Mesenchymal stem cell (in vitro differentiated cells and primary cell): ENCODE measurements around the gene SPOUT1. TPM values are rescaled to one million over a fixed set of nuclear protein-coding genes. Genes with fewer than 3 reads are reported as not detected.
"Not testable (repeated sequence)": the region's sequence is repeated elsewhere in the genome, so short reads cannot be mapped to it uniquely, and the experiment has no call there.

Experiments used
- DNase-seq: peaks from one replicate; pipeline ENCODE4 v3.0.0-alpha.2; 2013
- H2AFZ ChIP-seq: one replicate; pipeline ENCODE4 v1.6.1; 2013; ENCODE audit warnings: low read depth, mild to moderate bottlenecking, control low read depth, inconsistent platforms, low read length, moderate library complexity
- H2AK5ac ChIP-seq: 2 replicates; pipeline ENCODE4 v1.6.1; 2013; ENCODE audit warnings: low read length, moderate library complexity, mild to moderate bottlenecking, inconsistent platforms; ENCODE audit not compliant: severe bottlenecking
- H2BK120ac ChIP-seq: one replicate; pipeline ENCODE4 v1.6.1; 2013; ENCODE audit warnings: low read depth, mild to moderate bottlenecking, inconsistent platforms, low read length, moderate library complexity
- H2BK12ac ChIP-seq, 2 experiments: one replicate each; pipeline ENCODE4 v1.6.1; 2013; ENCODE audit warnings: inconsistent platforms in 2 of 2, low read length in 2 of 2, mild to moderate bottlenecking in 2 of 2, moderate library complexity in 2 of 2, control low read depth in 1 of 2
- H2BK15ac ChIP-seq: one replicate; pipeline ENCODE4 v1.6.1; 2013; ENCODE audit warnings: mild to moderate bottlenecking, low read depth, inconsistent platforms; ENCODE audit not compliant: poor library complexity, severe bottlenecking
- H2BK5ac ChIP-seq: 2 replicates; pipeline ENCODE4 v1.6.1; 2013; ENCODE audit warnings: low read depth, mild to moderate bottlenecking, low read length, control low read depth, inconsistent platforms; ENCODE audit not compliant: poor library complexity, severe bottlenecking
- H3K14ac ChIP-seq, 2 experiments: one replicate each; pipeline ENCODE4 v1.6.1; 2013; ENCODE audit warnings: inconsistent platforms in 2 of 2, low read length in 2 of 2, control low read depth in 1 of 2, mild to moderate bottlenecking in 1 of 2, moderate library complexity in 1 of 2
- H3K18ac ChIP-seq, 2 experiments: one replicate each; pipeline ENCODE4 v1.6.1; 2013; ENCODE audit warnings: inconsistent platforms in 2 of 2, low read length in 2 of 2, control low read depth in 1 of 2, low read depth in 1 of 2, mild to moderate bottlenecking in 1 of 2
- H3K23ac ChIP-seq, 2 experiments: one replicate each; pipeline ENCODE4 v1.6.1; 2013; ENCODE audit warnings: inconsistent platforms in 2 of 2, low read length in 2 of 2, mild to moderate bottlenecking in 2 of 2, moderate library complexity in 2 of 2, control low read depth in 1 of 2
- H3K27ac ChIP-seq: 2 replicates; pipeline ENCODE4 v1.5.1; 2013; ENCODE audit warnings: mild to moderate bottlenecking, moderate library complexity, low read length, control low read depth, inconsistent platforms; ENCODE audit not compliant: poor library complexity, severe bottlenecking
- H3K27me3 ChIP-seq, 2 experiments: 2 replicates each; pipeline versions ENCODE4 v1.6.1 to v1.7.0; 2013; ENCODE audit warnings: low read length in 2 of 2, mild to moderate bottlenecking in 2 of 2, moderate library complexity in 2 of 2, control low read depth in 1 of 2, inconsistent platforms in 1 of 2; ENCODE audit not compliant: control insufficient read depth in 1 of 2, insufficient read depth in 1 of 2
- H3K36me3 ChIP-seq, 2 experiments: 2 replicates each; pipeline versions ENCODE4 v1.6.1 to v1.7.0; 2013; ENCODE audit warnings: low read length in 2 of 2, control low read depth in 1 of 2, inconsistent platforms in 1 of 2, low read depth in 1 of 2, mild to moderate bottlenecking in 1 of 2; ENCODE audit not compliant: insufficient read depth in 2 of 2, control insufficient read depth in 1 of 2
- H3K4ac ChIP-seq, 2 experiments: one replicate each; pipeline ENCODE4 v1.6.1; 2013; ENCODE audit warnings: inconsistent platforms in 2 of 2, low read length in 2 of 2, mild to moderate bottlenecking in 2 of 2, moderate library complexity in 2 of 2, control low read depth in 1 of 2, low read depth in 1 of 2
- H3K4me1 ChIP-seq: 2 replicates; pipeline ENCODE4 v1.6.1; 2013; ENCODE audit warnings: low read depth, low read length, control low read depth; ENCODE audit not compliant: control insufficient read depth, insufficient read depth
- H3K4me2 ChIP-seq: 2 replicates; pipeline ENCODE4 v1.6.1; 2013; ENCODE audit warnings: low read length, mild to moderate bottlenecking, inconsistent platforms; ENCODE audit not compliant: poor library complexity, severe bottlenecking
- H3K4me3 ChIP-seq, 2 experiments: 2 replicates each; pipeline versions ENCODE4 v1.5.1 to v1.7.0; 2013; ENCODE audit warnings: low read length in 2 of 2, mild to moderate bottlenecking in 2 of 2, control low read depth in 1 of 2, low read depth in 1 of 2; ENCODE audit not compliant: insufficient read depth in 1 of 2
- H3K79me1 ChIP-seq: replicated peaks from 2 replicates; pipeline ENCODE4 v1.6.1; 2013; ENCODE audit warnings: mild to moderate bottlenecking, control low read depth, low read length, inconsistent platforms; ENCODE audit not compliant: poor library complexity, severe bottlenecking
- H3K9ac ChIP-seq: 2 replicates; pipeline ENCODE4 v1.7.0; 2013; ENCODE audit warnings: mild to moderate bottlenecking, low read length, moderate library complexity
- H3K9me3 ChIP-seq: 2 replicates; pipeline ENCODE4 v1.7.0; 2013; ENCODE audit warnings: mild to moderate bottlenecking, low read length; ENCODE audit not compliant: control insufficient read depth
- H4K8ac ChIP-seq: one replicate; pipeline ENCODE4 v1.6.1; 2013; ENCODE audit warnings: inconsistent platforms, mild to moderate bottlenecking, low read length, moderate library complexity
- H4K91ac ChIP-seq: one replicate; pipeline ENCODE4 v1.6.1; 2013; ENCODE audit warnings: mild to moderate bottlenecking, low read length, inconsistent platforms
- WGBS: methylation state at CpG from one replicate; pipeline ENCODE4 v1.1.7; 2013; ENCODE audit warnings: mixed read lengths; 5-methylcytosine and 5-hydroxymethylcytosine counted together
- polyA plus RNA-seq, 2 experiments: library from polyadenylated mRNA; stranded (reverse); fragments of 200-250 nt; gene quantifications; one replicate each; pipeline ENCODE4 v1.2.3, GENCODE V29; 2013

Gene SPOUT1, protein sequence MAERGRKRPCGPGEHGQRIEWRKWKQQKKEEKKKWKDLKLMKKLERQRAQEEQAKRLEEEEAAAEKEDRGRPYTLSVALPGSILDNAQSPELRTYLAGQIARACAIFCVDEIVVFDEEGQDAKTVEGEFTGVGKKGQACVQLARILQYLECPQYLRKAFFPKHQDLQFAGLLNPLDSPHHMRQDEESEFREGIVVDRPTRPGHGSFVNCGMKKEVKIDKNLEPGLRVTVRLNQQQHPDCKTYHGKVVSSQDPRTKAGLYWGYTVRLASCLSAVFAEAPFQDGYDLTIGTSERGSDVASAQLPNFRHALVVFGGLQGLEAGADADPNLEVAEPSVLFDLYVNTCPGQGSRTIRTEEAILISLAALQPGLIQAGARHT
- polyA plus RNA-seq (2013, experiment 1 of 2), result 9.0 TPM
- 8.9 TPM for polyA plus RNA-seq (2013, experiment 2 of 2)

DNA sequence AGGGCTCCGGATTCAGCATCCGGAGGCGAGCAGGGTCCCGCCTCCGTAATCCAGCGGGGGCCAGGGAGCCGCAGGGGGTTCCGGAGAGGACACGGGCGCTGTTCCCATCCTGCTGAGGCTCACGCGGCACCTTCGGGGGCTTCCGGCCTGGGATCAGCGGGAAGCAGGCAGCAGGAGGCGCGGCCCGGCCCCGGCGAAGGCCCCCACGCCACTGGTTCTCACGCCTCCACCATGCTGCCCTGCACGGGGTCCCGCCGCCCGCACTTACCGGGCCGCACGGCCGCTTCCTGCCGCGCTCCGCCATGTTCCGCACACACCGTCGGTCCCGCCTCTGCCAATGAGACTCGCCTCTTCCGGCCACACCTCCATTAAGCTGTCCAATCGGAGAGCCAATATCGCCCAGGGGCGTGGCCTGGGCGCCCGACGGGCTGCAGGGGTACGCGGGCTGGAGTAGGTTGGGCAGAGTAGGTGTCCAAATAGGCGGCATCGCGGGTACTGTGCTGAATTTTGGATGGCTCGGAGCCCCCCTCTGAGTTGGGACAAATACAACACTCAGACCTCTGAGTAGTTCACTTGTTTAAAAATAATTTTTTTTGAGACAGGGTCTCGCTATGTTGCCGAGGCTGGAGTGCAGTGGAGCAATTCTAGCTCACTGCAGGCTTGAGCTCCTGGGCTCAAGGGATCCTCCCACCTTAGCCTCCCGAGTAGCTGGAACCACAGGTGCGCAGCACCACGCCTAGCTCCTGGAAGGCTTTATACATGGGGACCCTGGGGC, at the start of gene SPOUT1:
Gene SPOUT1 (minus strand): TSS at position 318 of the 775 bp plus-strand sequence. CDS start 14 bp downstream, at position 304.
- peak within 1 kb of the TSS in 1 of 2 experiments; percentile 91 for H3K14ac ChIP-seq
- H3K4me1 ChIP-seq, result peaks cover 10% of the 10 kb centered on the region
- H3K9ac ChIP-seq, result peak within 1 kb of the TSS; percentile 92
- H3K4ac ChIP-seq, result peak within 1 kb of the TSS; percentile 71 to 85
- H3K18ac ChIP-seq, result peak within 1 kb of the TSS; percentile 45 to 96
- H2AK5ac ChIP-seq, result no peak within 1 kb of the TSS
- no peaks in the 10 kb centered on the region for H3K9me3 ChIP-seq
- H2AFZ ChIP-seq, result peak within 1 kb of the TSS; percentile 57
- peak within 1 kb of the TSS; percentile 81 for H4K91ac ChIP-seq
- H2BK15ac ChIP-seq, result peak within 1 kb of the TSS; percentile 60
- peak within 1 kb of the TSS in 1 of 2 experiments; percentile 94 for H3K23ac ChIP-seq
- H2BK5ac ChIP-seq, result peak within 1 kb of the TSS; percentile 47
- H2BK120ac ChIP-seq, result peak within 1 kb of the TSS; percentile 76
- H3K79me1 ChIP-seq, result peaks cover 20% of the 10 kb centered on the region
- H3K36me3 ChIP-seq, result peaks cover 40 to 44% of the 10 kb centered on the region in 2 experiments
- 4% methylated on average over 50 of the region's 56 CpGs for WGBS
- no peak within 1 kb of the TSS for H2BK12ac ChIP-seq
- peak within 1 kb of the TSS; percentile 97 for H3K4me2 ChIP-seq
- H4K8ac ChIP-seq, result peak within 1 kb of the TSS; percentile 47
- peak within 1 kb of the TSS; percentile 92 to 93 for H3K4me3 ChIP-seq
- DNase-seq, result peak; percentile 91
- no peaks in the 10 kb centered on the region for H3K27me3 ChIP-seq
- H3K27ac ChIP-seq, result peak within 1 kb of the TSS; percentile 37

DNA sequence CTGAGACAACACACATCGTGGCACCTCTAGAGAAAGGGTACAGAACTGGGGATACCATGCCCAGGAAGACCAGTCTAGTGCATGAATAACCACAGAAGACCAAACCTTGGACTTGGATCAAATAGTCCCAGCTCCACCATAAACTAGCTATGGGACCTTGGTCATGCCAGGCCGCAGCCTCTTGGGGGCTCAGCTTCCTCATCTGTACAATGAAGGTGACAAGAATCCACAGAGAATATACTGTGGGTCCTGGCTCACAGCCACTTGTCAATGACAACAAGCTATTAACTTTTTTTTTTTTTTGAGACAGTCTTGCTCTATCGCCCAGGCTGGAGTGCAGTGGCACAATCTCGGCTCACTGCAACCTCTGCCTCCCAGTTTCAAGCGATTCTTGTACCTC, 48.3 kb upstream of the SPOUT1 start:
- Histone ChIP-seq H2BK120ac (no peak overlapping the region), H3K27ac (no peak overlapping the region), H3K4ac (no peak overlapping the region), H4K8ac (no peak overlapping the region), H2AK5ac (no peak overlapping the region), H2AFZ (no peak overlapping the region), H3K4me3 (no peak overlapping the region), H3K36me3 (no peaks in the 10 kb centered on the region), H2BK5ac (no peak overlapping the region), H3K4me2 (no peak overlapping the region), H3K79me1 (peaks cover 22% of the 10 kb centered on the region), H3K9ac (no peak overlapping the region), H3K18ac (no peak overlapping the region), H3K14ac (no peak overlapping the region), H4K91ac (no peak overlapping the region), H2BK15ac (no peak overlapping the region), H3K4me1 (peaks cover 9% of the 10 kb centered on the region), H3K27me3 (no peaks in the 10 kb centered on the region), H2BK12ac (no peak overlapping the region), H3K9me3 (no peaks in the 10 kb centered on the region), H3K23ac (no peak overlapping the region)
- WGBS, result 98% methylated on average over 5 of the region's 5 CpGs
- DNase-seq, result no peak

DNA sequence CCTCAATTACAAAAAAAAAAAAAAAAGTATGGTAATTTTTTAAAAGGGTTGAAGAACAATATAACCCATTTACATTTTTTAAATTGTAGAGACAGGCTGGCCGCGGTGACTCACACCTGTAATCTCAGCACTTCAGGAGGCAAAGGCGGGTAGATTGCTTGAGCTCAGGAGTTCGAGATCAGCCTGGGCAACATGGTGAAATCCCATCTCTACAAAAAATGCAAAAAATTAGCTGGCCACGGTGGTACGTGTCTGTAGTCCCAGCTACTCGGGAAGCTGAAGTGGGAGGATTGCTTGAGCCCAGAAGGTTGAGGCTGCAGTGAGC, 41.3 kb upstream of the SPOUT1 start:
- H3K27ac ChIP-seq, H2AFZ ChIP-seq, H3K9ac ChIP-seq, H4K8ac ChIP-seq, H3K4me3 ChIP-seq, H3K4me1 ChIP-seq, H3K23ac ChIP-seq, H2BK15ac ChIP-seq, H3K36me3 ChIP-seq, H3K4ac ChIP-seq, H3K9me3 ChIP-seq, H3K14ac ChIP-seq, H3K18ac ChIP-seq, DNase-seq, H2BK120ac ChIP-seq, H2BK5ac ChIP-seq, H2BK12ac ChIP-seq, H2AK5ac ChIP-seq, H3K4me2 ChIP-seq, H3K27me3 ChIP-seq, H4K91ac ChIP-seq: not testable (repeated sequence)
- H3K79me1 ChIP-seq, result peaks cover 14% of the 10 kb centered on the region
- 91% methylated on average over 7 of the region's 7 CpGs for WGBS
